ENCODE data around the gene IFT20. TPM values are rescaled to one million over a fixed set of nuclear protein-coding genes. Genes with fewer than 3 reads are reported as not detected.

IFT20 gene
- total RNA-seq, 1 experiment from 2014 or later, result 21.0 TPM

DNA sequence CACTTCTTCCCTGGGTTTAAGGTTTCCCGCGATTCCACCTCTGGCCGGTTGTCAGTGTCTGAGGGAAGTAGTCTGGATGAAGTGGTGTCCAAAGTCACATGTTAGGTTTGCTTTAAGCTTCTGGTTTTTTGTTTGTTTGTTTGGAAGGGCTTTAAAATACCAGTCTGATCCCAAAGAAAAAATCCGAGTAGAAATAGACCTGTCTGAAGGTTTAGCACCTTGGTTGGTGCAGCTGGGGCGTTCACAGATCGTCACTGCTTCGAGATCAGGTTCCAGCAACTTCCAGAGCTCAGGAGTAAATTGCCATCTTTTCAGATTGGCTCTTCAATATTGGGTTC is 15.7 kb downstream of the IFT20 start:
- H3K9ac ChIP-seq (ENCODE audit: extremely low read depth, insufficient read length, low read length), result peak overlapping the region; percentile 89
- no peak overlapping the region for H2AK5ac ChIP-seq (ENCODE audit: insufficient read length, low read length)
- no peak overlapping the region for H2BK12ac ChIP-seq (ENCODE audit: insufficient read length, low read depth, low read length)
- WGBS (ENCODE audit: extremely low coverage, insufficient read length, low lambda C conversion rate), result no CpG with 5 or more reads among the region's 7 CpGs
- peaks cover 3% of the 10 kb centered on the region for H3K79me1 ChIP-seq (ENCODE audit: insufficient read depth, low read depth, low read length, poor library complexity, severe bottlenecking)
- no peak overlapping the region for H3K4ac ChIP-seq (ENCODE audit: low read depth, low read length)
- H2BK120ac ChIP-seq (ENCODE audit: low read depth, low read length, poor library complexity, severe bottlenecking), result no peak overlapping the region
- no peak overlapping the region for H2BK20ac ChIP-seq (ENCODE audit: low read depth, low read length, poor library complexity, severe bottlenecking)
- peaks cover 45 to 48% of the 10 kb centered on the region in 2 experiments for H3K4me1 Mint-ChIP-seq
- no peak overlapping the region for H3K56ac ChIP-seq (ENCODE audit: insufficient read length, low read depth, low read length)
- H2AFZ ChIP-seq (ENCODE audit: low read length), result no peak overlapping the region
- no peak overlapping the region for H4K5ac ChIP-seq (ENCODE audit: insufficient read length, low read depth, low read length)
- H3K79me2 ChIP-seq (ENCODE audit: insufficient read depth, low read length), result peaks cover 47% of the 10 kb centered on the region
- peak overlapping the region; percentile 59 to 99 (median 97) for H3K27ac Mint-ChIP-seq
- no peak overlapping the region for H2BK5ac ChIP-seq (ENCODE audit: insufficient read length, low read length)
- peak overlapping the region; percentile 96 for H3K4me3 Mint-ChIP-seq
- H3K23me2 ChIP-seq (ENCODE audit: insufficient read length, low read depth, low read length, poor library complexity, severe bottlenecking), result peaks cover 28% of the 10 kb centered on the region
- no peak overlapping the region; the same call in 1 of the 2 replicates for H2BK15ac ChIP-seq (ENCODE audit: low read depth, low read length)
- H3K9me3 Mint-ChIP-seq, result no peaks in the 10 kb centered on the region; a peak in 1 of 5 replicates
- H3K36me3 Mint-ChIP-seq (ENCODE audit: insufficient read depth in 1 of 3, low read depth in 3 of 3), result peaks cover 16 to 24% (median 22%) of the 10 kb centered on the region in 3 experiments; a peak in 6 of 7 replicates
- H3K27me3 ChIP-seq (ENCODE audit: insufficient read depth, low read length), result no peaks in the 10 kb centered on the region
- no peak overlapping the region for H3K27ac ChIP-seq (ENCODE audit: insufficient read length, low read depth, low read length)
- no peak for DNase-seq
- H3K27me3 Mint-ChIP-seq (ENCODE audit: low read depth), result no peaks in the 10 kb centered on the region; the same call in 1 of the 2 replicates
- H3K4me1 ChIP-seq (ENCODE audit: insufficient read depth, low read length), result peaks cover 6% of the 10 kb centered on the region
- no peak overlapping the region for H4K8ac ChIP-seq (replicated peaks; ENCODE audit: insufficient read length, low read depth, low read length)
- no peaks in the 10 kb centered on the region for H3K9me3 ChIP-seq (ENCODE audit: control insufficient read depth, low read depth, low read length)
- H3T11ph ChIP-seq (ENCODE audit: low read length), result no peak overlapping the region
- peak overlapping the region; percentile 55 for H3K18ac ChIP-seq (ENCODE audit: insufficient read length, low read depth, low read length)
- peak overlapping the region; percentile 89; the same call in 1 of the 2 replicates for H3K14ac ChIP-seq (ENCODE audit: insufficient read depth, low read length)
- peak overlapping the region; percentile 97 for H3K4me2 ChIP-seq (ENCODE audit: insufficient read depth, insufficient read length, low read length)
- TF ChIP-seq, protein P1, sequence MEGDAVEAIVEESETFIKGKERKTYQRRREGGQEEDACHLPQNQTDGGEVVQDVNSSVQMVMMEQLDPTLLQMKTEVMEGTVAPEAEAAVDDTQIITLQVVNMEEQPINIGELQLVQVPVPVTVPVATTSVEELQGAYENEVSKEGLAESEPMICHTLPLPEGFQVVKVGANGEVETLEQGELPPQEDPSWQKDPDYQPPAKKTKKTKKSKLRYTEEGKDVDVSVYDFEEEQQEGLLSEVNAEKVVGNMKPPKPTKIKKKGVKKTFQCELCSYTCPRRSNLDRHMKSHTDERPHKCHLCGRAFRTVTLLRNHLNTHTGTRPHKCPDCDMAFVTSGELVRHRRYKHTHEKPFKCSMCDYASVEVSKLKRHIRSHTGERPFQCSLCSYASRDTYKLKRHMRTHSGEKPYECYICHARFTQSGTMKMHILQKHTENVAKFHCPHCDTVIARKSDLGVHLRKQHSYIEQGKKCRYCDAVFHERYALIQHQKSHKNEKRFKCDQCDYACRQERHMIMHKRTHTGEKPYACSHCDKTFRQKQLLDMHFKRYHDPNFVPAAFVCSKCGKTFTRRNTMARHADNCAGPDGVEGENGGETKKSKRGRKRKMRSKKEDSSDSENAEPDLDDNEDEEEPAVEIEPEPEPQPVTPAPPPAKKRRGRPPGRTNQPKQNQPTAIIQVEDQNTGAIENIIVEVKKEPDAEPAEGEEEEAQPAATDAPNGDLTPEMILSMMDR (conservative IDR thresholded peaks at IDR 0.05), result no peak
- H3K23ac ChIP-seq (ENCODE audit: insufficient read length, low read depth, low read length), result no peak overlapping the region
- no peaks in the 10 kb centered on the region for H4K20me1 ChIP-seq (ENCODE audit: control insufficient read depth, insufficient read depth, insufficient read length)
- H4K91ac ChIP-seq (ENCODE audit: insufficient read length, low read depth, low read length), result no peak overlapping the region
